HG03442 (cell line): ENCODE data around the gene CRHBP.

ENCODE experiments used
- ATAC-seq: cut with Tn5 transposase; IDR thresholded peaks from one replicate; pipeline ENCODE4 v1.9.1; 2021; ENCODE audit warnings: mild to moderate bottlenecking, moderate library complexity; ENCODE audit not compliant: unreplicated experiment

The CRHBP gene

GRCh38 chr5:77011498-77011897, 58.7 kb downstream of the CRHBP start:
- no peak for ATAC-seq

DNA sequence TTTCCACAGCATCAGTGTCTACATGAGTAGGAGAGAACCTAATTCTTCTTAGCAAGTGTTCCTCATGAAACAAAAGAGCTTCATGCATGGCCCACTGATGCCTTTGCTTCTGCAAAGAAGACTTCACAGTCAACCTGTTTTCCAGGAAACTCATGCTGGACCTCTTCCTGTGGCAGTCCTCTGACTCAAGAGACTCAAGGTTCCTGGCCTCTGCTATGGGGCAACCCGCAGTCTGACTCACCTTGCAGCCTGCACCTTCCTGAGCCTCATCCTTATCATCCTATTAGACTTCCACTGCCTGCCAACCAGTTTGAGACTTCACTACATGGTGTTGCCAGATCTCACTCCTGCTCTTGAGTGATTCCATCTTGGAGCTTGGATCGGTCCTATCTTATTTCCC, 59.8 kb downstream of the CRHBP start:
- ATAC-seq, result no peak

- no peak for ATAC-seq
These were observed 63.2 kb downstream of the CRHBP start for GRCh38 chr5:77015938-77016569.

- ATAC-seq, result no peak
These were observed 64.1 kb downstream of the CRHBP start for GRCh38 chr5:77016962-77017361.

GRCh38 chr5:77017668-77018067, 64.8 kb downstream of the CRHBP start:
- ATAC-seq, result no peak
